LNCaP clone FGC (cell line): Measurements from ENCODE around the gene JAM3.
A peak's percentile ranks its signal among the peaks of the same experiment; 100 is the strongest.

Experiments
- DNase-seq: peaks from one replicate; pipeline ENCODE4 v3.0.0-alpha.2; 2011; ENCODE audit warnings: low read depth
- H3K4me3 ChIP-seq: 2 replicates; pipeline ENCODE4 v1.5.1; 2011; ENCODE audit warnings: mild to moderate bottlenecking, low read depth, low read length, control low read depth
- CTCF ChIP-seq: IDR thresholded peaks from 2 replicates; pipeline ENCODE4 v1.5.1; 2012; ENCODE audit warnings: mild to moderate bottlenecking; ENCODE audit not compliant: control insufficient read depth, insufficient read depth; ENCODE audit errors: extremely low read depth

JAM3 gene

GRCh38 chr11:134033276-134033675 lies 35.6 kb upstream of the JAM3 start:
- no peak for TF ChIP-seq CTCF
- no peak overlapping the region for H3K4me3 ChIP-seq
- no peak for DNase-seq

GRCh38 chr11:134033696-134034491 lies 35.0 kb upstream of the JAM3 start:
- no peak for TF ChIP-seq CTCF
- peak overlapping the region; percentile 7; the same call in 1 of the 2 replicates for H3K4me3 ChIP-seq
- DNase-seq = peak; percentile 77

GRCh38 chr11:134034496-134035381 lies 34.1 kb upstream of the JAM3 start:
- TF ChIP-seq CTCF = no peak
- no peak overlapping the region for H3K4me3 ChIP-seq
- DNase-seq = peak; percentile 53

GRCh38 chr11:134036492-134037045 lies 32.3 kb upstream of the JAM3 start:
- TF ChIP-seq CTCF = no peak
- no peak for DNase-seq
- H3K4me3 ChIP-seq = peak overlapping the region; percentile 49; the same call in 1 of the 2 replicates

DNA sequence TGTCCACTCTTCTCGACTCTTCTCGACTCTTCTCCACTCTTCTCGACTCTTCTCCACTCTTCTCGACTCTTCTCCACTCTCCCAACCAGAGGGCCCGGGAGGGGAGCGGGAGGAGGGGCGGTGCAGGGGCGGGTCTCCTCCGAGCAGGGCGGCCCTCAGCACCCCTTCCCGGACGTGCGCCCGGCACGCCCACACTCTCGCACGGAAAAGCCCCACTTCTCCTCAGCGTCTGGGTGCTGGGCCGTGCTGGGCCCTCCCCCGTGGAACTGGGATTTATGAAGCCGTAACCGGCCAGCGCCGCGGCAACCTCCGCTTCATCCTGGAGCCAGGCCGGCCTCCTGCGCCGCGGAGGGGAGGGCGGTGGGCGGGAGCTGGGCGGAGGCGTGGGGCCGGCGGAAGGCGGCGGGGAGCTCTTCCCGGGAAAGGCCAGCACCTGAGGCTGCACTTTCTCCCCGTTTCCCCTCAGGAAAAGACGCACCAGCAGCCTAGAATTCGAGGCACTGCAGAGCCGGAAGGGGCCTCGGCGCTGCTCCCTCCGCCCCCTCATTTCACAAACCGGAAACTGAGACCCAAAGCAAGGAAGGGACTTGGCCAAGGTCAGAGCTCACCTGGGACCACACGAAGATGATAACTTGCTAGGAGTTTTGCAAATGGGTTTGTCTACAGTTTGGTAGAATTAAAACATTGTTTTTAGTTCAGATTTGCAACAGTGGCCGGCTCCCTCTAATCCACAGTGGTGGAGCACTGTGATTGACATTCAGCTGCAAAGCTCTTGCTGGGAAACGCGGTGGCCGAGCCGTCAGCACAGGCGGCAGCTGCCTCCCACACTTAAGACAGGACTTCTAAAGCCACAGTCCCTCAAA lies 31.6 kb upstream of the JAM3 start:
- DNase-seq = no peak

More for the DNA sequence above, 31.6 kb upstream of the JAM3 start:
- TF ChIP-seq CTCF = no peak
- H3K4me3 ChIP-seq = peak overlapping the region; percentile 49
